ENCODE data around the gene PTGES2.
A peak's percentile ranks its signal among the peaks of the same experiment; 100 is the strongest.
"Not testable (repeated sequence)": the region's sequence is repeated elsewhere in the genome, so short reads cannot be mapped to it uniquely, and the experiment has no call there.

Gene PTGES2

GRCh38 chr9:128118971-128119665, 8.4 kb downstream of the PTGES2 start:
- no peak for DNase-seq (ENCODE audit: low read depth in 2 of 2)

- DNase-seq (ENCODE audit: low read depth in 2 of 2): no peak
Observed at GRCh38 chr9:128118472-128118857, 9.1 kb downstream of the PTGES2 start.

- peak; percentile 96 to 98 for DNase-seq (ENCODE audit: low read depth in 2 of 2)
Observed at GRCh38 chr9:128117613-128118471, 9.7 kb downstream of the PTGES2 start.

DNA sequence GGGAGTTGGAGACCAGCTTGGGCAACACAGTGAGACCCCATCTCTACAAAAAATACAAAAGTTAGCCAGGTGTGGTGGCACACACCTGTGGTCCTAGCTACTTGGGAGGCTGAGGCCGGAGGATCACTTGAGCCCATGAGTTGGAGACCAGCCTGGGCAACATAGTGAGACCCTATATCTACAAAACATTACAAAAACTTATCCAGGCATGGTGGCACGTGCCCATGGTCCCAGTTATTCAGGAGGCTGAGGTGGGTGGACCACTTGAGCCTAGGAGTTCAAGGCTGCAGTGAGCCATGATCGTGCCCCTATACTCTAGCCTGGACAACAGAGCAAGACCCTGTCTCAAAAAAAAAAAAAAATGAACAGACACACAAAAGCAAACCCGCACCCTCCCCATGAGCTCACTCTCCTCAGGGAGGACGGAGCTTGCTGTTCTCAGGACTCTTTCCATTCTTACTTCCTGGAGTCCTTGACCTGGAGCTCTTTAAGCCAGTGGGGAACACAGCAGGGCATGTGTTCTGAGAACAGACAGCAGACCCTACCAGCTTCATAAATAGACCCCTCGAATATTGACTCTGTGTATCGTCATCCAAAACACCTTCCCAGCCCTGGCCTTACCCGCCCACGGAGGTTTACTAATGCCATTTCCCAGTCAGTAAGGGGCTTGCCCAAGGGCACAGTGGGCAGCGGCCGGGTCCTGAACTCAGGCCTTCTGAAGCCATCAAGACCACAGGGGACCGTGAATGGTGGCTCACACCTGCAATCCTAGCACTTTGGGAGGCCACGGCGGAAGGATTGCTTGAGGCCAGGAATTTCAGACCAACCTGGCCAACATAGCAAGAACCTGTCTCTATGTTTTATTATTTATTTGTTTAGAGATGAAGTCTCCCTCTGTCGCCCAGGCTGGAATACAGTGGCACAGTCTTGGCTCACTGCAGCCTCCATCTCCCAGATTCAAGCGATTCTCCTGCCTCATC, 11.1 kb downstream of the PTGES2 start:
- DNase-seq (ENCODE audit: low read depth in 2 of 2): no peak

GRCh38 chr9:128115187-128116103, 12.1 kb downstream of the PTGES2 start:
- no peak for DNase-seq (ENCODE audit: low read depth in 2 of 2)

DNA sequence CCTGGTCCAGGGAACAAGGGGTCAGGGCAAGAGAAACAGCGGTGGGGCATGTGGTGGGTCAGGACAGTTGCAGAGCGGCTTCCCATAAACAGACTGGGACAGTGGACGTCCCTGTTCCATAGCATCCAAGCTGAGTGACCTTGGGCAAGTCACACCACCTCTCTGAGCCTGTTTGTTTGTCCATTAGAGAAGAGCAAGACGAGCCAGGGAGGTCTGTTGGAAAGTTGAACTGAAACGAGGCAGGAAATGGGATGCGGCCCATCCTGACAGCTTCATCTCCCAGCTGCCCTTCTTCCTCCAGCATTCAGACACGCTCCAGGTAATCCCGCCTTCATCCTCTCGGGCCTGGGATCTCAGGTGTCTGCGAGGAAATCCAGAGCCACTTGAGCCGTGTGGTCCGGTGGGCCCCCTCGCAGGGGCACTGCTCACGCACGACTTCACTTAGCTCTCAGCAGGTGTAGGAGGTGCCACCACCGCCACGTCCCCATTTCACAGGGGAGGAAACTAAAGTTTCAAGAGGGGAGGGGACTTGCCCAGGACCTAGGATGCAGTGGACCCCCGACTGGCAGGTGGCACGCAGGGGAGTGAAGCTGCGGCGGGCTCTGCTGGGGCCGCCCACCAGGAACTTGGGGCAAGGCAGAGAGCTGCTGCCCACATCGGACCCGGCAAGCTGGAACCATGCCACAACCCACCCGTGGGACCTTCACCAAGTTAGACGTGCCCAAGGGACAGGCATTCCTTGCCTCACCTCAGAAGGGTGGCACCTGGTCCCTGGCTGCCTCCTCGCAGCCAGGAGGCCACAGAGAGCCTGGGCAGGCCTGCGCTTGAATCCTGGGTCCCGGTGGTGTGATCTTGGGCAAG, 13.0 kb downstream of the PTGES2 start:
- DNase-seq (ENCODE audit: low read depth in 2 of 2): no peak

DNA sequence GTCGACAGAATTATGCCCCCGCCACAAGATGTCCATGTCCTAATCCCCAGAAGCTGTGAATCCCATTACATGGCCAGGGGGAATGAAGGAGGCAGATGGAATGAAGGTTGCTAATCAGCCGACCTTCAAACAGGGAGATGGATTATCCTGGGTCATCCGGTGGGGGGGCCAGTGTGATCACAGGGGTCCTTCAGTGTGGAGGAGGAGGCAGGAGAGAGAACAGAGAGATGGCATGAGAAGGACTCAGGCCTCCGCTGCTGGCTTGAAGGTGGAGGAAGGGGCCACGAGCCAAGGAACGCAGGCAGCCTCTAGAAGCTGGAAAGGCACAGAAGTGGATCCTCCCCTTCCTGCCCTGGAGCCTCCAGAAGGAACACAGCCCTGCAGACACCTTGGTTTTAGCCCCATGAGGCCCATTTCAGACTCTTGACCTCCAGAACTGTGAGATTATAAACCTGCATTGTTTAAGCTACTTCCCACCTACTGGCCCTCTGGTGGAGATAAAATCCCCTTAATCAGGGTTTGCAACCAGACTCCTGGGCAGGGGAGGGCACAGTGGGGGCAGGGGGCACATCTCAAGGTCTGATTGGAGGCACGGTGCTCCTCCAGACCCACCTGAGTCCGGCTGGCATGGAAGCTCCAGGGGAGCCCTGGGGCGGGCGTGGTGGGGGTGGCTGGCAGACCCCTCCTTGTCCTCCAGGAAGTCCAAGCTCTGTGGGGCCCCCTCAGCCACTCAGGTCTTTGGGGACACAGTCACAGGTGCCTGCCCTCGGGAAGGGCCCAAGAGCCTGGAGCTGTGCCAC, 13.8 kb downstream of the PTGES2 start:
- no peak for DNase-seq (ENCODE audit: low read depth in 2 of 2)

GRCh38 chr9:128111726-128112125, 15.8 kb downstream of the PTGES2 start:
- DNase-seq (ENCODE audit: low read depth in 2 of 2): not testable (repeated sequence)

- DNase-seq (ENCODE audit: low read depth in 2 of 2): no peak
Observed at GRCh38 chr9:128109050-128109709, 18.3 kb downstream of the PTGES2 start.

- no peak for DNase-seq (ENCODE audit: low read depth in 2 of 2)
Observed at GRCh38 chr9:128108269-128109049, 19.1 kb downstream of the PTGES2 start.

DNA sequence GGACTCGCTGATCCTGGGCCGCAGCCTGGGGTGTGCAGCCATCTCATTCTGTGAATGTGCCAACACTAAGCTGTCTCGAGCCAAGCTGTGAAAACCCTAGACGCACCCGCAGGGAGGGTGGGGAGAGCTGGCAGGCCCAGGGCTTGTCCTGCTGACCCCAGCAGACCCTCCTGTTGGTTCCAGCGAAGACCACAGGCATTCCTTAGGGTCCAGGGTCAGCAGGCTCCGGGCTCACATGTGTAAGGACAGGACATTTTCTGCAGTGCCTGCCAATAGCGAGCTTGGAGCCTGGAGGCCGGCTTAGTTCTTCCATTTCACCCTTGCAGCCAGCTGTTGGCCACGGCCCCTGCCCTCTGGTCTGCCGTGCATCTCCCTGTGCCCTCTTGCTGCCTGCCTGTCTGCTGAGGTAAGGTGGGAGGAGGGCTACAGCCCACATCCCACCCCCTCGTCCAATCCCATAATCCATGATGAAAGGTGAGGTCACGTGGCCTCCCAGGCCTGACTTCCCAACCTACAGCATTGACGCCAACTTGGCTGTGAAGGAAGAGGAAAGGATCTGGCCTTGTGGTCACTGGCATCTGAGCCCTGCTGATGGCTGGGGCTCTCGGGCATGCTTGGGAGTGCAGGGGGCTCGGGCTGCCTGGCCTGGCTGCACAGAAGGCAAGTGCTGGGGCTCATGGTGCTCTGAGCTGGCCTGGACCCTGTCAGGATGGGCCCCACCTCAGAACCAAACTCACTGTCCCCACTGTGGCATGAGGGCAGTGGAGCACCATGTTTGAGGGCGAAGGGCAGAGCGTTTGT, 19.9 kb downstream of the PTGES2 start:
- DNase-seq (ENCODE audit: low read depth in 2 of 2): no peak

DNA sequence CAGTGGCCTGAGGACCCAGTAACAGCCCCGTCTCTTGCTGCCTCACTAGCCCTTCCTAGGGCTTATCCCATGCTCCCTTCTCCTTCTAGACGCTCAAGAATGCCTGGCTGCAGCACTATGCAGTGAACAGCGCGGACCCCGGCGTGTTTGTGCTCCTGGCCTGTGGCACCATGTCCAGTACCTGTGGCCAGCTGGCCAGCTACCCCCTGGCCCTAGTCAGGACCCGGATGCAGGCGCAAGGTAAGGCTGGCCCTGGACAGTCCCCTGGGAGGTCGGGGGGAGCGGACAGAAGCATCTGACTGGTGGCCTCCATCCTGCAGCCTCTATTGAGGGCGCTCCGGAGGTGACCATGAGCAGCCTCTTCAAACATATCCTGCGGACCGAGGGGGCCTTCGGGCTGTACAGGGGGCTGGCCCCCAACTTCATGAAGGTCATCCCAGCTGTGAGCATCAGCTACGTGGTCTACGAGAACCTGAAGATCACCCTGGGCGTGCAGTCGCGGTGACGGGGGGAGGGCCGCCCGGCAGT, 20.5 kb downstream of the PTGES2 start:
- no peak for DNase-seq (ENCODE audit: low read depth in 2 of 2)

DNA sequence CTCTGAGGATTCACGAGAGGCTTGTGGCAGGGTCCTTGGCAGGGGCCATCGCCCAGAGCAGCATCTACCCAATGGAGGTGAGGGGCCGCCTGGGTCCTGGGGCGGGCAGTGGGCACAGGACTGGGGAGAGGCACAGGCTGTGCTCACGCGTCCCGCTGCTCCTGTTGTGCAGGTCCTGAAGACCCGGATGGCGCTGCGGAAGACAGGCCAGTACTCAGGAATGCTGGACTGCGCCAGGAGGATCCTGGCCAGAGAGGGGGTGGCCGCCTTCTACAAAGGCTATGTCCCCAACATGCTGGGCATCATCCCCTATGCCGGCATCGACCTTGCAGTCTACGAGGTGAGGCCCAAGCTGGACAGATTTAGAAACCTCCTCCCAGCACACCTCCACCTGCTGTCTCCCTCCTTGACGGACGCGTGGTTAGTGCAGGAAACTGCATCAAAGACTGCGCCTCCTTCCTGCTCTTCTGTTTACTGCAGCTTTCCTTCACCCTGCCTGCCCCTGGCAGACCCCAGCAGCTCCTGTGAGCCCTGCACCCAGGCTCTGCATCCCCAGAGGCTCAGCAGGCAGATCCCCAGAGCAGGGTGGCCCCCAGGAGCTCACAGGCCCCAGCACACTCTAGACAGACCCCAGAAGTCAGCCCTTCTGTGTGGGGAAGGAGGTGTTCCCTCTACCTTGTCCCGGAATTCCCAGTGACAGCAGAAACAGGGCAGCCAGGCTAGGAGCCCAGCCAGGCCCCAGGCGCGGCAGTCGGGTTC, 21.2 kb downstream of the PTGES2 start:
- DNase-seq (ENCODE audit: low read depth in 2 of 2): no peak

- no peak for DNase-seq (ENCODE audit: low read depth in 2 of 2)
Observed at GRCh38 chr9:128105538-128106175, 21.9 kb downstream of the PTGES2 start.

- no peak for DNase-seq (ENCODE audit: low read depth in 2 of 2)
Observed at GRCh38 chr9:128104171-128104618, 23.3 kb downstream of the PTGES2 start.

Measured in stimulated activated CD8-positive, alpha-beta memory T cell treated with anti-CD3 and anti-CD28 coated beads, Interleukin-2, amount 100 ng/mL, for 48 hours (primary cell).